HCEC 1CT (cell line): ENCODE data around the gene DLGAP1.
"Not testable (repeated sequence)": the region's sequence is repeated elsewhere in the genome, so short reads cannot be mapped to it uniquely, and the experiment has no call there.

ENCODE experiments used
- DNase-seq: peaks from one replicate; pipeline ENCODE4 v3.0.0-alpha.2; 2017

DLGAP1 gene

GRCh38 chr18:3480827-3481573 is 974.1 kb downstream of the DLGAP1 start:
- DNase-seq = no peak

DNA sequence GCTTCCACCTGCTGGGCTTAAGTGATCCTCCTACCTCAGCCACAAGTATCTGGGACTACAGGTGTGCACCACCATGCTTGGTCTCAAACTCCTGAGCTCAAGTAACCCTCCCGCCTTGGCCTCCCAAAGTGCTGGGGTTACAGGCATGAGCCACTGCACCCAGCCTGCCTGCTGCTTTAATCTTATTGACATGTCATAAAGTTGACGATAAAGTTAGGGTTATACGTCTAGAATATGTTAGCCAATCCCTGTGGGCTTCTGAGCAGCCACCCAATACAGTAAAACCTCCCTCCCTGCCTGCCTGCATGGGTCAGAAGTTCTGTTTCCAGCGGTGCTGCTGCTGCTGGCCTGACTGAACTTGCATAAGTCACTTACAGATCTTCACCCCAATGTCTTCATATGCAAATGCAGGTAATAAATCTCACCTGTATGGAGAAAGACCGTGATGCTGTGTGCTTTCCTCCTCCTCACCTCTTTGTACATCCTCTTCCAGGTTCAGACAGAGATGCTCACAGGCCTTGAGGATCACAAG is 975.1 kb downstream of the DLGAP1 start:
- no peak for DNase-seq

GRCh38 chr18:3478262-3478978 is 976.7 kb downstream of the DLGAP1 start:
- DNase-seq = peak; percentile 44

DNA sequence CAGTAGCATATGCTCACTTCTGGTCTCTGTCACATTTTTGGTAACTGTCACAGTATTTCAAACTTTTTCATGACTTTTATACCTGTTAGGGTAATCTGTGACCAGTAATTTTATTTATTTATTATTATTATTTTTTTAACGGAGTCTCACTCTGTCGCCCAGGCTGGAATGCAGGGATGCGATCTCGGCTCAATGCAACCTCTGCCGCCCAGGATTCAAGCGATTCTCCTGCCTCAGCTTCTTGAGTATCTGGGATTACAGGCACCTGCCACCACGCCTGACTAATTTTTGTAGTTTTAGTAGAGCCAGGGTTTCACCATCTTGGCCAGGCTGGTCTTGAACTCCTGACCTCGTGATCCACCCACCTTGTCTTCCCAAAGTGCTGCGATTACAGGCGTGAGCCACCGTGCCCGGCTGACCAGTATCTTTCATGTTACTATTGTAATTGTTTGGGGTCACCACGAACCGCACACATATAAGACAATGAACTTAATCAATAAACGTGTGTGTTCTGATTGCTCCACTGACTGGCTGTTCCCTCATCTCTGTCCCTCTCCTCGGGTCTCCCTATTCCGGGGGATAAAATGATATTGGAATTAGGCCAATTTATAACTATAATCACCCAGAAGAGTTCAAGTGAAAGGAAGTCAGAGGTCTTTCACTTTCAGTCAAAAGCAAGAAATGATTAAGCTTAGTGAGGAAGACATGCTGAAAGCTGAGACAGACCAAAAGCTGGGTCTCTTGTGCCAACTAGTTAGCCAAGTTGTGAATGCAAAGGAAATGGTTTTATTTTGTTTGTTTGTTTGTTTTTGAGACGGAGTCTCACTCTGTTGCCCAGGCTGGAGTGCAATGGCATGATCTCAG is 982.2 kb downstream of the DLGAP1 start:
- no peak for DNase-seq

DNA sequence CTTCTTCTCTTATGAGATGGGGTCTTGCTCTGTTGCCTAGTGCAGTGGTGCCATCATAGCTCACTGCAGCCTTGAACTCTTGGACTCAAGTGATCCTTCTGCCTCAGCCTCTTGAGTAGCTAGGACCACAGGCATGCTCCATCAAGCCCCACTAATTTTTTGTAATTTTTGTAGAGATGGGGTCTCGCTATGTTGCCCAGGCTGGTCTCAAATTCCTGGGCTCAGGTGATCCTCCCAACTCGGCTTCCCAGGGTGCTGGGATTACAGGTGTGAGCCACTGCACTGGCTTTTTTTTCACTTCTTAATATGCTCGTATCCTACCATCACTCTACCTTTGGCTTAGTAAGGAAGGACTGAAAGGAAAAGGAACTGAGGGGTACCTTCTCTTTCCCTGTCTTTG is 983.0 kb downstream of the DLGAP1 start:
- not testable (repeated sequence) for DNase-seq

GRCh38 chr18:3471141-3471648 is 983.9 kb downstream of the DLGAP1 start:
- DNase-seq = no peak

DNA sequence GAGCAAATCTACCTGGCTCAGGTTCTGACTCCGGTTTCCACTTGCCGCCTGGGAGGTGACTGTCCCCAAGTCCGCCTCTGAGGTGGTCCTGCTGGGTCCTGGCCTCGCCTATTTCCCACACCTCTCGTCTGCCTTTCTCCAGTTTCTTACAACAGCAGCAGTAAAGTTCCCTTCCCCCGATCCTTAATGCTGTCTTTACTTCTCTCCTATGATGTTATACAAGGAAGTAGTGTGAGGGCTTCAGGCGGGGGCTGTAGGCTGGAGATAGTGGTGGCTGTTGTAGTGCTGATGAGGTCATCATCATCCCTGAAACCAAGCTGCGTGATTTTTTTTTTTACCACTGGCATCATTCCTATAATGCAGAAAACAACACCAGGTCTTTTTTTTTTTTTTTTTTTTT is 986.3 kb downstream of the DLGAP1 start:
- no peak for DNase-seq

DNA sequence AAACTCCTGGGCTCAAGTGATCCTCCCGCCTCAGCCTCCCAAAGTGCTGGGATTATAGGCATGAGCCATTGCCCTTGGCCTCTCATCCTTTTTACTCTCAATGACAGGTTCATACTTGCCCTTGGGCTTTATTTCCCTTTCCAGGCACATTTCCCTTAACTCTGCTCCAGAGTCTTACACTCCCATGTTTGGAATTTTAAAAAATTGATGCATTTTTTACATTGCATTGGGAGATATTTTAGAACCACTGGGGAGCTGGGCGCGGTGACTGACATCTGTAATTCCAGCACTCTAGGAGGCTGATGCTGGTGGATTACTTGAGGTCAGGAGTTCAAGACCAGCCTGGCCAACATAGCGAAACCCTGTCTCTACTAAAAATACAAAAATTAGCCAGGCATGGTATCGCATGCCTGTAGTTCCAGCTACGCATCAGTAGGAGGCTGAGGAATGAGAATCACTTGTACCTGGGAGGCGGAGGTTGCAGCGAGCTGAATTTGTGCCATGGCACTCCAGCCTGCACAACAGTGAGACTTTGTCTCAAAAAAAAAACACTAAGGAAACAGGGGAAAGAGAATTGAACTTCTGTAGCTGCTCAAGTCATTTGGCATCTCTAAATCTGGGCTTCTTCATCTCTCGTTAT is 986.9 kb downstream of the DLGAP1 start:
- no peak for DNase-seq

DNA sequence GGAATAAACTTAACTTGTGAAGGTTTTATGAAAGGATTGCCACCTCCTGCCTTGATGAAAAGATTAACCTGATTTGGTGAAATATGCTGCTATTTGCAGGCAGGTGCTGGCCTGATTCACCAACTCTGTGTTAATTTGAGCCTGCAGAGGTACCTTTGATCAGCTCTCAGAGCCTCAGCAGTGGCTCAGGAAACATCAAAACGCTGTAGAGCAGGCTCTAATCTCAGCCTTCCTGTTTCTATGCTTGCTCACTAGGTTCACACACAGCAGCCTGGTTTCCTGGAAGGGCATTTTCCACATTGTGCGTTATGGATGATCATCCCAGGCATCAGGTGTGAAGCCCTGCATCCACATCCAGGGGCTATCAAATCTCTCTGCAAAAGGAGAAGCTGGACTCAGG is 988.2 kb downstream of the DLGAP1 start:
- DNase-seq = no peak

- peak; percentile 86 for DNase-seq
Observed at GRCh38 chr18:3466045-3466444, 989.1 kb downstream of the DLGAP1 start.

DNA sequence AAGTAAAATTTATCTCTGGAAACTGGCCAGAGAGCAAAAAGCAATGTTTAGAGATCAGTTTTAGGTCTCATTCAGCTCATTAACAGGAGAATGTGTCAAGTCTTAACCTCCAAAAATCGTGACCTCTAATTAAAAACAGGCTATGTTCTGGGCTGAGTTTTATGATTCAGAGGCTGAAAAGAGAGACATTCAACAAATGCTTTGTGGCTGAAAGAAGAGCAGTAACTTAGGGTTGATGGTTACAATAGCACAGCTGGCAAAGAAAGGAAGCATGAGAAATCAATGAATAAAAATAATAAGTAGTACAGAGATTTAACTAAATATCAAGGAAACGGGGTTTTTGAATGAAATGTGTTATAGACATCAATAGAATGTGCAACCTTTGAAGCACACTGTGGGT is 992.1 kb downstream of the DLGAP1 start:
- DNase-seq = peak; percentile 54

DNA sequence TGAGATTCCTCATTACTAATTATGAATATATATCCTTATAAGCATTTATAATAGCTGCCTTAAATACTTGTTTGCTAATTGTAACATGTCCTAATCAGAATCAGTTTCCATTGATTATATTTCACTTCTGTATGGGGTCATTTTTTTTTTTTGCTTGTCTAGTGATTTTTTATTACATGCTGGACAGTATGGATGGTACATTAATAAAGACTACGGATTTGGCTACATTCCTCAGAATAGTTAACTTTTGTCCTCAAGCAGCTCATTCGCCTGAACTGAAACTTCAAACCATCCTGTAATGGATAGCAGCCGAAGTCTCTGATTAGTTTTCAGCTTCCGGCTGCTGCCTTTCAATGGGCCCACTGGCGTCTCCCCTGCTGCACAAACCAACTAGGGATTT is 993.4 kb downstream of the DLGAP1 start:
- no peak for DNase-seq

GRCh38 chr18:3460823-3461398 is 994.2 kb downstream of the DLGAP1 start:
- DNase-seq = no peak

- peak; percentile 70 for DNase-seq
Observed at GRCh38 chr18:3458952-3459853, 995.9 kb downstream of the DLGAP1 start.

DNA sequence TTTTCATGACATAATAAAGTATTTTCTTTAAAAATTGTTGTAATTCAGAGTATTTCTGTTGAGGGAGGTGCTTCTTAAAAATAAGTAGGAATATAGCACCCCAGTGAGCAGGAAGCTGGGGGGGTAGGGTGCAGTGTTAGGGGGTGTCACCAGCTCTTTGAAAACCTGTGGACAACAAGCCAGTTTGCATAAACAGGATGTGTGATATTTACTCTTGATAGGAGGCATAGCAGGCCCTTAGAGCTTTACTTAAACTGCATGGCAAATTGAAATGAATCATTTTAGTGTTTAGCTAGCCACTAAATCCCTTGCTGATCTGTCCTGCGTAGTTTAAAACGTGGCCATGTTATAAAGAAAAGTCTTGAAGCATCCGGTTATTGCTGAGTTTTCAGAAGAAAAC is 996.7 kb downstream of the DLGAP1 start:
- DNase-seq = no peak

DNA sequence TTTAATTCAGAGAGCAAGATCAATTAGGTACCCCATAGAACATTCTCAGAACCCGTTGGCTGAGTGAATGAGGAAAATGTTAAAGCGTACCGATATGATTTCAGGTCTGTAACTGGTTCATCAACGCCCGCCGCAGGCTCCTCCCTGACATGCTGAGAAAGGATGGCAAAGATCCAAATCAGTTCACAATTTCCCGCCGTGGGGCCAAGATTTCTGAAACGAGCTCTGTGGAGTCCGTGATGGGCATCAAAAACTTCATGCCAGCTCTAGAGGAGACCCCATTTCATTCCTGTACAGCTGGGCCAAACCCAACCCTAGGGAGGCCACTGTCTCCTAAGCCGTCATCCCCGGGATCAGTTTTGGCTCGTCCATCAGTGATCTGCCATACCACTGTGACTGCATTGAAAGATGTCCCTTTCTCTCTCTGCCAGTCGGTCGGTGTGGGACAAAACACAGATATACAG is 997.8 kb downstream of the DLGAP1 start:
- no peak for DNase-seq

DNA sequence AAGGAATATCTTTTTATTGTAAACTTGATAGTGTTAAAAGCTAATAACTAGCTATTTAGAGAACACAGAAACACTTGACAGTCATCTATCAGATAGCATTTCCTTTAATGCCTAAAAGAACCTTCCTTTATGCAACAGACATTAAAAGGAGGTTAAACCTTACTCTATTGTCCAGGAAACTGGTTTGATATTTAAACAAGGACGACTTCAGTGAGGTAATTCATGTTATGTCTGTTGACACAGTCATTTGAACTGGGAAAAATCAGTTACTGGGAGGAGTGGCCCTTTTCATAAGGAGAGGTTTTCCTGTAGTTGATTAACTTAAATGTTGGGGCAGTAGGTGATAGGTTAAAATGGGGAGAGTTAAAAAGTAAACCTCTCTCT is 998.4 kb downstream of the DLGAP1 start:
- no peak for DNase-seq

- peak; percentile 59 for DNase-seq
Observed at GRCh38 chr18:3455907-3456685, 999.0 kb downstream of the DLGAP1 start.

GRCh38 chr18:3455090-3455635 is 999.9 kb downstream of the DLGAP1 start:
- no peak for DNase-seq
